Keratinocyte (primary cell): ENCODE results near the gene CAMK2D. TPM values are rescaled to one million over a fixed set of nuclear protein-coding genes. Genes with fewer than 3 reads are reported as not detected.

Source experiments
- DNase-seq: peaks from one replicate; pipeline ENCODE4 v3.0.0-alpha.2; 2011; ENCODE audit warnings: low read depth, missing footprints, low spot score
- FAIRE-seq: peaks from 2 replicates; lab custom pipeline; 2011; peaks lifted over from hg19 to GRCh38; lab: Jason Lieb, UNC
- H2AFZ ChIP-seq: 2 replicates; pipeline ENCODE4 v1.6.0; 2012; ENCODE audit warnings: low read length, control low read depth, inconsistent platforms; ENCODE audit not compliant: control insufficient read depth
- H3K27ac ChIP-seq: 2 replicates; pipeline ENCODE4 v1.5.1; 2011; ENCODE audit warnings: low read length; ENCODE audit not compliant: control insufficient read depth, insufficient read depth
- H3K27me3 ChIP-seq: 3 replicates; pipeline ENCODE4 v1.6.0; 2011; ENCODE audit warnings: low read length; ENCODE audit not compliant: control insufficient read depth, insufficient read depth; ENCODE audit errors: extremely low read depth
- H3K36me3 ChIP-seq, 2 experiments: 2 replicates in 1 of 2; 3 replicates in 1 of 2; pipeline ENCODE4 v1.5.1; 2011; ENCODE audit warnings: low read length in 2 of 2, mild to moderate bottlenecking in 1 of 2; ENCODE audit not compliant: control insufficient read depth in 2 of 2, insufficient read depth in 2 of 2; ENCODE audit errors: extremely low read depth in 1 of 2
- H3K4me1 ChIP-seq: 3 replicates; pipeline ENCODE4 v1.5.1; 2011; ENCODE audit warnings: low read length; ENCODE audit not compliant: control insufficient read depth, insufficient read depth; ENCODE audit errors: extremely low read depth
- H3K4me2 ChIP-seq: 3 replicates; pipeline ENCODE4 v1.6.0; 2011; ENCODE audit warnings: low read depth, low read length; ENCODE audit not compliant: control insufficient read depth, insufficient read depth; ENCODE audit errors: extremely low read depth
- H3K4me3 ChIP-seq, 3 experiments: fragments of 200-600 bp in 1 of 3; sonication (generic) in 1 of 3; 2 replicates in 2 of 3; 3 replicates in 1 of 3; pipeline ENCODE4 v1.5.1; 2011 to 2016; ENCODE audit warnings: low read length in 3 of 3, mild to moderate bottlenecking in 3 of 3, control low read depth in 2 of 3, inconsistent platforms in 1 of 3, low read depth in 1 of 3, mixed read lengths in 1 of 3, mixed run types in 1 of 3, moderate library complexity in 1 of 3; ENCODE audit not compliant: control insufficient read depth in 2 of 3, insufficient read depth in 2 of 3; ENCODE audit errors: extremely low read depth in 1 of 3
- H3K79me2 ChIP-seq: 2 replicates; pipeline ENCODE4 v1.6.0; 2012; ENCODE audit warnings: low read length; ENCODE audit not compliant: control insufficient read depth, insufficient read depth
- H3K9ac ChIP-seq: 3 replicates; pipeline ENCODE4 v1.6.0; 2011; ENCODE audit warnings: low read length; ENCODE audit not compliant: control insufficient read depth, insufficient read depth; ENCODE audit errors: extremely low read depth
- H3K9me1 ChIP-seq: 3 replicates; pipeline ENCODE4 v1.6.0; 2011; ENCODE audit warnings: low read length; ENCODE audit not compliant: control insufficient read depth, insufficient read depth; ENCODE audit errors: extremely low read depth
- H3K9me3 ChIP-seq: 2 replicates; pipeline ENCODE4 v1.5.1; 2012; ENCODE audit warnings: low read depth, low read length; ENCODE audit not compliant: control insufficient read depth
- H4K20me1 ChIP-seq: 3 replicates; pipeline ENCODE4 v1.6.0; 2011; ENCODE audit warnings: low read length; ENCODE audit not compliant: control insufficient read depth, insufficient read depth; ENCODE audit errors: extremely low read depth
- EZH2 ChIP-seq: IDR thresholded peaks from one replicate; pipeline ENCODE4 v1.6.1; 2012; ENCODE audit warnings: inconsistent platforms, mild to moderate bottlenecking, low read length, moderate library complexity
- dilution Hi-C: fragments of 300-500 bp; cut with MboI; formaldehyde crosslinking; loops from one replicate; pipeline ENCODE4 v1.7.0; 2020; ENCODE audit warnings: low sequenced_read_pairs; ENCODE audit not compliant: extremely low pct_ligation_motif_present
- polyA plus RNA-seq, 5 experiments: library from polyadenylated mRNA; depleted of rRNA in 3 of 5; stranded (reverse) in 3 of 5; stranded (forward) in 1 of 5; unstranded in 1 of 5; fragments of >200 nt; gene quantifications; 1 replicate in 1 of 5; 2 replicates in 3 of 5; 3 replicates in 1 of 5; pipeline versions ENCODE4 v1.2.1 to v1.2.3, GENCODE V29; 2011 to 2012; ENCODE audit warnings: missing spikeins in 2 of 5, low read depth in 1 of 5, low replicate concordance in 1 of 5
- TF ChIP-seq, protein P1 (sequence below), 3 experiments: IDR thresholded peaks in 1 of 3; conservative IDR thresholded peaks in 1 of 3; optimal IDR thresholded peaks in 1 of 3; 2 replicates in 2 of 3; 3 replicates in 1 of 3; pipeline versions ENCODE3 to v1.5.1; 2011; ENCODE audit warnings: low read length in 3 of 3, mild to moderate bottlenecking in 3 of 3, moderate library complexity in 2 of 3, control low read depth in 1 of 3, inconsistent platforms in 1 of 3; ENCODE audit not compliant: insufficient read depth in 2 of 3; ENCODE audit errors: extremely low read depth in 1 of 3

Gene CAMK2D
- polyA plus RNA-seq, 1 donor (not counting 4 experiments of a cell fraction or from before 2014, with no cell fraction given), result 18.8 TPM

DNA sequence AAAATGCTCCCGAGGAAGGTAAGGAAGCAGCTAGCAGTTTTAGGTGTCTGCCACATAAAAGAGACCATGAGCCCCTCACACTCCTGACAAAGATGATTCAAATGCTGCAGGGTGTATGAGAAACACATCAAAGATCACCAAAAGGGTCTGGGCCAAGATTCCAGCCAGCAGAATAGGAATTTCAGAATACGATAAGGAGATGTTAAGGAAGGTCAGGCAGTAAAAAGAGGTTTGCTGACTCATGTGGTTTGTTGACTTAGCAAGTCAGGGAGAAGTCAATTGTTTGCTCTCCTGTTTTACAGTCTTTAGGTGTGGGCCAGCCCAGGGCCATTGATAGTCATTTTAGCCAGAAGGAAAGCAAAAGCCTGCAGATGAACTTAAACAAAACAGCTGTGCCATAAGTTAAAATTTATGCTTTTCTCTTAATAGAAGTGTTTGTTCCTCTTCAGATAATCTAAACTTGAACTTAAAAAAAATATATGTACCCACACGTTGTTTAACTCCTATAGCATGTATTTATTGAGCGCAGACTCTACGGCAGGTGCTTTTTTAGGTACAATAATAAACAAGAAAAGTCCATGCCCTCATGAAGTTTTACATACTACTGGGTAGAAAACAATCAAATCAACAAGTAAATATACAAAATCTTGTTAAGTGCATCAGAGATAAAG is 115.6 kb downstream of the CAMK2D start:
- Histone ChIP-seq H3K79me2 (no peaks in the 10 kb centered on the region), H3K9ac (no peak overlapping the region), H3K4me2 (no peak overlapping the region), H3K9me3 (no peaks in the 10 kb centered on the region), H3K4me1 (no peaks in the 10 kb centered on the region), H3K4me3 (no peak overlapping the region), H2AFZ (no peak overlapping the region), H4K20me1 (no peaks in the 10 kb centered on the region), H3K27me3 (no peaks in the 10 kb centered on the region), H3K9me1 (no peaks in the 10 kb centered on the region), H3K36me3 (no peaks in the 10 kb centered on the region), H3K27ac (no peak overlapping the region)
- FAIRE-seq (peak; percentile 61), DNase-seq (no peak)
- TF ChIP-seq EZH2, result no peak
- TF ChIP-seq, protein P1, sequence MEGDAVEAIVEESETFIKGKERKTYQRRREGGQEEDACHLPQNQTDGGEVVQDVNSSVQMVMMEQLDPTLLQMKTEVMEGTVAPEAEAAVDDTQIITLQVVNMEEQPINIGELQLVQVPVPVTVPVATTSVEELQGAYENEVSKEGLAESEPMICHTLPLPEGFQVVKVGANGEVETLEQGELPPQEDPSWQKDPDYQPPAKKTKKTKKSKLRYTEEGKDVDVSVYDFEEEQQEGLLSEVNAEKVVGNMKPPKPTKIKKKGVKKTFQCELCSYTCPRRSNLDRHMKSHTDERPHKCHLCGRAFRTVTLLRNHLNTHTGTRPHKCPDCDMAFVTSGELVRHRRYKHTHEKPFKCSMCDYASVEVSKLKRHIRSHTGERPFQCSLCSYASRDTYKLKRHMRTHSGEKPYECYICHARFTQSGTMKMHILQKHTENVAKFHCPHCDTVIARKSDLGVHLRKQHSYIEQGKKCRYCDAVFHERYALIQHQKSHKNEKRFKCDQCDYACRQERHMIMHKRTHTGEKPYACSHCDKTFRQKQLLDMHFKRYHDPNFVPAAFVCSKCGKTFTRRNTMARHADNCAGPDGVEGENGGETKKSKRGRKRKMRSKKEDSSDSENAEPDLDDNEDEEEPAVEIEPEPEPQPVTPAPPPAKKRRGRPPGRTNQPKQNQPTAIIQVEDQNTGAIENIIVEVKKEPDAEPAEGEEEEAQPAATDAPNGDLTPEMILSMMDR (optimal IDR thresholded peaks at IDR 0.05 in 1 of 3, IDR thresholded peaks at IDR 0.05 in 1 of 3, conservative IDR thresholded peaks at IDR 0.05 in 1 of 3; ENCODE audit: extremely low read depth in 1 of 3, insufficient read depth in 2 of 3, low read length in 3 of 3), result no peak
- dilution Hi-C loops, result no loop called here

DNA sequence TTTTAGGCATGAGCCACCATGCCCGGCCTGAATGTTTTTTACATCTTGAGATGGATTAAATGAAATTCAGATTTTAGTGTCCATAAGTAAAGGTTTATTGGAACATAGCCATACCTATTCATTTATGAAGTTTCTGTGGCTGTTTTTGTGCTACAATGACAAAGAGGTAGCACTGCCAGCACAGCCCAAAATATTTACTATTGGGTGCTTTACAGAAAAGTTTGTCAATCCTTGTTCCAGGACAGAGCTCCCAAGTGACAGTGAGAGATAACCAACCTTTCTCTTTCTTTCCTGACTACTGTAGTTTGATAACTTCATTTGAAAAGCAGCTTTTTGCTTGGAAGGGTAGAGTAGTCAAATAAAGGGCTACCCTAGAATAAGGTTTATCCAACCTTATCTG is 116.2 kb downstream of the CAMK2D start:
- H3K4me2 ChIP-seq, result no peak overlapping the region
- TF ChIP-seq EZH2, result no peak
- TF ChIP-seq, protein P1 (optimal IDR thresholded peaks at IDR 0.05 in 1 of 3, IDR thresholded peaks at IDR 0.05 in 1 of 3, conservative IDR thresholded peaks at IDR 0.05 in 1 of 3; ENCODE audit: extremely low read depth in 1 of 3, insufficient read depth in 2 of 3, low read length in 3 of 3), result no peak

More for the DNA sequence above, 116.2 kb downstream of the CAMK2D start:
- Histone ChIP-seq H3K4me3 (no peak overlapping the region), H3K27me3 (no peaks in the 10 kb centered on the region), H3K27ac (no peak overlapping the region), H3K4me1 (no peaks in the 10 kb centered on the region), H3K9me3 (no peaks in the 10 kb centered on the region), H3K9me1 (no peaks in the 10 kb centered on the region), H2AFZ (no peak overlapping the region), H3K9ac (no peak overlapping the region), H4K20me1 (no peaks in the 10 kb centered on the region), H3K79me2 (no peaks in the 10 kb centered on the region), H3K36me3 (no peaks in the 10 kb centered on the region)
- dilution Hi-C loops, result no loop called here
- DNase-seq (no peak), FAIRE-seq (no peak)
